Endothelial cell (in vitro differentiated cells): ENCODE data around the gene INO80. TPM values are rescaled to one million over a fixed set of nuclear protein-coding genes. Genes with fewer than 3 reads are reported as not detected.
A peak's percentile ranks its signal among the peaks of the same experiment; 100 is the strongest.

Experiments used
- DNase-seq: peaks from one replicate; pipeline ENCODE4 v3.0.0; 2021; ENCODE audit warnings: low spot score
- H3K27ac Mint-ChIP-seq: one replicate; pipeline ENCODE4 v1.8.0; 2021; ENCODE audit warnings: mixed read lengths, inconsistent platforms; ENCODE audit not compliant: unreplicated experiment
- H3K27me3 Mint-ChIP-seq: one replicate; pipeline ENCODE4 v1.8.0; 2021; ENCODE audit warnings: mild to moderate bottlenecking, moderate library complexity, mixed read lengths, inconsistent platforms; ENCODE audit not compliant: unreplicated experiment
- H3K36me3 Mint-ChIP-seq: one replicate; pipeline ENCODE4 v1.8.0; 2021; ENCODE audit warnings: mild to moderate bottlenecking, low read depth, mixed read lengths, inconsistent platforms; ENCODE audit not compliant: unreplicated experiment
- H3K4me1 Mint-ChIP-seq: one replicate; pipeline ENCODE4 v1.8.0; 2021; ENCODE audit warnings: mild to moderate bottlenecking, mixed read lengths, inconsistent platforms; ENCODE audit not compliant: unreplicated experiment
- H3K4me3 Mint-ChIP-seq: one replicate; pipeline ENCODE4 v1.8.0; 2021; ENCODE audit warnings: mild to moderate bottlenecking, mixed read lengths, inconsistent platforms; ENCODE audit not compliant: unreplicated experiment
- H3K9me3 Mint-ChIP-seq: one replicate; pipeline ENCODE4 v1.8.0; 2021; ENCODE audit warnings: mixed read lengths, inconsistent platforms; ENCODE audit not compliant: unreplicated experiment
- CTCF ChIP-seq: fragments of 200-600 bp; sonication (generic); IDR thresholded peaks from one replicate; pipeline ENCODE4 v1.5.0; 2021; ENCODE audit warnings: antibody characterized with exemption; ENCODE audit not compliant: unreplicated experiment
- total RNA-seq: library from RNA; stranded (reverse); fragmentation: NEBNext Ultra II Directional; extraction: Animal tissue kit (Norgen Biotek cat#: 25700); gene quantifications from one replicate; pipeline ENCODE4 v1.2.1, GENCODE V29; 2021; ENCODE audit not compliant: unreplicated experiment

The INO80 gene
- total RNA-seq, 1 donor from 2014 or later, result 26.6 TPM

GRCh38 chr15:41025393-41025792 lies 90.7 kb downstream of the INO80 start:
- Mint-ChIP-seq H3K36me3 (peaks cover 14% of the 10 kb centered on the region), H3K4me3 (no peak overlapping the region), H3K4me1 (peaks cover 22% of the 10 kb centered on the region), H3K9me3 (no peaks in the 10 kb centered on the region), H3K27me3 (peaks cover 7% of the 10 kb centered on the region), H3K27ac (no peak overlapping the region)
- TF ChIP-seq CTCF, result no peak
- DNase-seq, result no peak

GRCh38 chr15:41024885-41025284 lies 91.2 kb downstream of the INO80 start:
- Mint-ChIP-seq H3K36me3 (peaks cover 14% of the 10 kb centered on the region), H3K27me3 (peaks cover 7% of the 10 kb centered on the region), H3K27ac (no peak overlapping the region), H3K4me1 (peaks cover 26% of the 10 kb centered on the region), H3K9me3 (no peaks in the 10 kb centered on the region), H3K4me3 (no peak overlapping the region)
- no peak for TF ChIP-seq CTCF
- no peak for DNase-seq

- Mint-ChIP-seq H3K36me3 (peaks cover 14% of the 10 kb centered on the region), H3K27me3 (peaks cover 7% of the 10 kb centered on the region), H3K4me3 (no peak overlapping the region), H3K27ac (peak overlapping the region; percentile 32), H3K9me3 (no peaks in the 10 kb centered on the region), H3K4me1 (peaks cover 34% of the 10 kb centered on the region)
- no peak for TF ChIP-seq CTCF
- DNase-seq, result no peak
These were observed 91.9 kb downstream of the INO80 start for GRCh38 chr15:41024131-41024530.

GRCh38 chr15:41022487-41023090 lies 93.5 kb downstream of the INO80 start:
- peaks cover 14% of the 10 kb centered on the region for H3K36me3 Mint-ChIP-seq
- peak; percentile 73 for TF ChIP-seq CTCF
- H3K9me3 Mint-ChIP-seq, result no peaks in the 10 kb centered on the region
- H3K4me3 Mint-ChIP-seq, result no peak overlapping the region
- peak; percentile 62 for DNase-seq
- H3K27me3 Mint-ChIP-seq, result peaks cover 7% of the 10 kb centered on the region
- H3K27ac Mint-ChIP-seq, result no peak overlapping the region
- peaks cover 49% of the 10 kb centered on the region for H3K4me1 Mint-ChIP-seq

- Mint-ChIP-seq H3K36me3 (peaks cover 4% of the 10 kb centered on the region), H3K4me3 (peak overlapping the region; percentile 80), H3K27ac (peak overlapping the region; percentile 95), H3K9me3 (no peaks in the 10 kb centered on the region), H3K4me1 (peaks cover 63% of the 10 kb centered on the region), H3K27me3 (peaks cover 5% of the 10 kb centered on the region)
- no peak for TF ChIP-seq CTCF
- no peak for DNase-seq
These were observed 95.3 kb downstream of the INO80 start for GRCh38 chr15:41020829-41021228.
